ENCODE results near the gene SEC14L3.

SEC14L3 gene

GRCh38 chr22:30423301-30423958 lies 48.4 kb downstream of the SEC14L3 start:
- peak; percentile 39 for DNase-seq (ENCODE audit: low read depth)

DNA sequence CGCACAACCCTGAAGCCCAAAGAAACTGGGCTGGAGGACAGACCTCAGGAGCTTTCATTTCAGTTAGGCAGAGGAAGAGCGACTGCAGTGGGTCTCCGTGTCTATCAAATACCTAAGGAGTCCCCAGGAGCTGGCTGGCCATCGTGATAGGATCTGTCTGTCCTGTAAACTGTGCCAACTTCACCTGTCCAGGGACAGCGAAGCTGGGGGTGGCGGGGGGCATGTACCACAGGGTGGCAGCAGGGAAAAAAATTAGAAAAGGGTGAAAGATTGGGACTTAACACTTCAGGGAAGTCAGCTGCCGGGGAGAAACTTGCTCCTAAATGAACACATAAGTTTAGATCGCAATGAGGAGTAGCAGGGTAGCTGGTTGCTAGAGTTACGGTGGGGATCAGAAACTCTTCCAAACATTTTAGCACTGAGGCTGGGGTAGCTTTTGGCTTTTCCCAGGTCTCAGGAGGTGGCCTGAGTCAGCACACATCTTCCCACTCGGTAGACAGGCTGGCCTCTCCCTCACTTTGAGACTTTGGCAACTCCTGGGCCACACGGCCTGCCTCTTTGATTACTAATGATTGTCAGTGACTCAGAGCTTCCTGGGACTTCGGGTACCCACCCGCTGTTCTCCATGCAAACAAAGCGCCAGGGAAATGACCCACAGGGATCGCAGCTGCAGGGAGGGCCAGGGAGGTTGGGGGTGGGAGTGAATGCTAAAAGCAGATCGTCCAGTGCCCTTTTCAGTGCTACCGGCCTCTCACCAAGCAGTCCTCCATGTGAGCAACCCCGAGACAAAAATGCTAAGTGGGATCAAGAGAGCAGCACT lies 49.1 kb downstream of the SEC14L3 start:
- peak; percentile 19 for DNase-seq (ENCODE audit: low read depth)

GRCh38 chr22:30421695-30422480 lies 49.9 kb downstream of the SEC14L3 start:
- no peak for DNase-seq (ENCODE audit: low read depth)

GRCh38 chr22:30420347-30421125 lies 51.3 kb downstream of the SEC14L3 start:
- no peak for DNase-seq (ENCODE audit: low read depth)

- DNase-seq (ENCODE audit: low read depth), result no peak
These were observed 55.0 kb downstream of the SEC14L3 start for GRCh38 chr22:30416837-30417236.

- no peak for DNase-seq (ENCODE audit: low read depth)
These were observed 55.4 kb downstream of the SEC14L3 start for GRCh38 chr22:30416403-30416802.

- DNase-seq (ENCODE audit: low read depth), result no peak
These were observed 57.2 kb downstream of the SEC14L3 start for GRCh38 chr22:30414525-30415047.

- DNase-seq (ENCODE audit: low read depth), result no peak
These were observed 57.9 kb downstream of the SEC14L3 start for GRCh38 chr22:30413745-30414524.

- no peak for DNase-seq (ENCODE audit: low read depth)
These were observed 58.8 kb downstream of the SEC14L3 start for GRCh38 chr22:30413001-30413400.

- no peak for DNase-seq (ENCODE audit: low read depth)
These were observed 60.0 kb downstream of the SEC14L3 start for GRCh38 chr22:30411780-30412179.

Measured in stimulated activated CD8-positive, alpha-beta memory T cell treated with anti-CD3 and anti-CD28 coated beads, Interleukin-4, amount 100 ng/mL, for 24 hours (primary cell).